MV-4-11 (cell line): ENCODE measurements around the gene TAMM41.
A peak's percentile ranks its signal among the peaks of the same experiment; 100 is the strongest.
"Not testable (repeated sequence)": the region's sequence is repeated elsewhere in the genome, so short reads cannot be mapped to it uniquely, and the experiment has no call there.

Experiments
- DNase-seq: peaks from one replicate; lab custom pipeline; 2025; lab: John Stamatoyannopoulos, UW

The TAMM41 gene, protein sequence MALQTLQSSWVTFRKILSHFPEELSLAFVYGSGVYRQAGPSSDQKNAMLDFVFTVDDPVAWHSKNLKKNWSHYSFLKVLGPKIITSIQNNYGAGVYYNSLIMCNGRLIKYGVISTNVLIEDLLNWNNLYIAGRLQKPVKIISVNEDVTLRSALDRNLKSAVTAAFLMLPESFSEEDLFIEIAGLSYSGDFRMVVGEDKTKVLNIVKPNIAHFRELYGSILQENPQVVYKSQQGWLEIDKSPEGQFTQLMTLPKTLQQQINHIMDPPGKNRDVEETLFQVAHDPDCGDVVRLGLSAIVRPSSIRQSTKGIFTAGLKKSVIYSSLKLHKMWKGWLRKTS

DNA sequence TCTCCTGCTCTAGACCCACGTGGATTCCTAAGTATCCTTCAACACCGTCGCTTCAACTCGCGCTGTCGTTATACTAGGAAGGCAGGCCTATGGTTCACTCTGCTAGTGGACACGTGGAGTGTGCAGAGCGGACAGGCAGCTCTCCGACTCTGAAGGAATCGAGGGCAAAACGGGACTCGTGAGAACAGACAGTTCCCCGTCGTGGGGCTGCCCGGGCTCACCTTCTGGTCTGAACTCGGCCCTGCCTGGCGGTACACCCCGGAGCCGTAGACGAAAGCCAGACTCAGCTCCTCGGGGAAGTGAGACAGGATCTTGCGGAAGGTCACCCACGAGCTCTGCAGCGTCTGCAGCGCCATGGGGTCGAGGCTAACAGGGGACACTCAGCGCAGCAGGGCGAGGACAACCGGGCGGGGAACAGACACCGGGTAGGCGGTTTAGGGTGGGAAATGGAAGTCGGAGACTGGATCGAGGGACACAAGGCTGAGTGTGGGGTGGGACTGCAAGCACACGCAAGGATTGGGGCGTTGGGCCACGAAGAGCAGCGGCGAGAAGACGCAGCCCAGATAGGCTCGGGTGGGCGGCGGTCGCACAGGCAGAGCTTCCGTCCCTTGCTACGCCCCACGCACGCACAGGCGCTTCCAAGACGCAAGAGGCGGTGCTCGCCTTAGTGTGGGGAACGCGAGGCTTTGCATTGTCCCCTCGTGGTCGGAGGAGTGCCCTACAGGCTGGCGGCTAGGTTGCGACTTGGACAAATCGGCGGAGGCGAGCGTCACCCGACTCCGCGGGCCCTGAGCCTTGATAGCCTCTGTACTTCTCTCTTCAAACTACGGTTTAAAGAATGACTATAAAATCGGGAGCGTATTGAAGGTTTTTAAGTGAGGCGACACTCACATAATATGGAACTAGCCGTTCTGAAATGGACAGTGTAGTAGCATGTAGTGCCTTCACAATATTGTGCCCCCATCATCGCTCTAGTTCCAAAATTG is at the start of gene TAMM41:
TAMM41 (minus strand) TSS at position 605 of the 986 bp plus-strand sequence; CDS start at position 356, 249 bp downstream.
- peak; percentile 88 for DNase-seq

DNA sequence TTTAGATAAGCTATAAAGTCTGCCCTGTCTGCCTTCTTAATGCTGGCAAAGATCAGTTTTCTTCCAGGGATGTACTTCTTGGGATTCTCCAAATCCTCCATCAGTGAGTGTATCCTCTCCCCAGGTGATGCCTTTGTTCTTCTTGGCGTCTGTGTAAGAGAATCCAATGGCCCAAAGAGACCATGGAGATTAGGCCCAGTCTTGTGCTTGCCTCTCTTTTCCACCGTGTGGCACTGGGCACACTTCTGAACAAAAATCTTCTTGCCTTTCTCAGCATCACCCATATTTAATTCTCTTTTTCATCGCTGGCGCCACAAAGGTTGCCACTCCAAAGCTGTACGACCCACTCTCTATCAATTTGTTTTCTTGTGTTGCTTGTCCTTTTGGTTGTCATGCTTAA is 32.2 kb upstream of the TAMM41 start:
- DNase-seq, result no peak

DNA sequence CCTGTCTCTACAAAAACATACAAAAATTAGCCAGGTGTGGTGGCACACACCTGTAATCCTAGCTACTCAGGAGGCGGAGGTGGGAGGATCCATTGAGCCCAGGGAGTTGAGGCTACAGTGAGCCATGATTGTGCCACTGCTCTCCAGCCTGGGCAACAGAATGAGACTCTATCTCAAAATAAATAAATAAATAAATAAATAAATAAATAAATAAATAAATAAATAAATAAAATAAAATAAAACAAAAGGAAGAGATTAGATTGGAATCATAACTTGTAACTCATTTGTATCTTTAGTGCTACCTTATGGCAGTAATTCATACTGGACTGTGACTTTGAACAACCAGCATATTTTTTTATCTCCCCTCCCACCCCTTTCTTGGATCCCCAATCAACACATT is 28.0 kb upstream of the TAMM41 start:
- DNase-seq, result not testable (repeated sequence)

DNA sequence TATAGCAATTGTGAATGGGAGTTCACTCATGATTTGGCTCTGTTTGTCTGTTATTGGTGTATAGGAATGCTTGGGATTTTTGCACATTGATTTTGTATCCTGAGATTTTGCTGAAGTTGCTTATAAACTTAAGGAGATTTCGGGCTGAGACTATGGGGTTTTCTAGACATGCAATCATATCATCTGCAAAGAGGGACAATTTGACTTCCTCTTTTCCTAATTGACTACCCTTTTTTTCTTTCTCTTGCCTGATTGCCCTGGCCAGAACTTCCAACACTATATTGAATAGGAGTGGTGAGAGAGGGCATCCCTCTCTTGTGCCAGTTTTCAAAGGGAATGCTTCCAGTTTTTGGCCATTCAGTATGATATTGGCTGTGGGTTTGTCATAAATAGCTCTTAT is 17.1 kb upstream of the TAMM41 start:
- peak; percentile 16 for DNase-seq

DNA sequence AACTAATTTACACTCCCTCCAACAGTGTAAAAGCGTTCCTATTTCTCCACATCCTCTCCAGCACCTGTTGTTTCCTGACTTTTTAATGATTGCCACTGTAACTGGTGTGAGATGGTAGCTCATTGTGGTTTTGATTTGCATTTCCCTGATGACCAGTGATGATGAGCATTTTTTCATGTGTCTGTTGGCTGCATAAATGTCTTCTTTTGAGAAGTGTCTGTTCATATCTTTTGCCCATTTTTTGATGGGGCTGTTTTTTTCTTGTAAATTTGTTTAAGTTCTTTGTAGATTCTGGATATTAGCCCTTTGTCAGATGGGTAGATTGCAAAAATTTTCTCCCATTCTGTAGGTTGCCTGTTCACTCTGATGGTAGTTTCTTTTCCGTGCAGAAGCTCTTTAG is 15.9 kb upstream of the TAMM41 start:
- DNase-seq, result not testable (repeated sequence)

DNA sequence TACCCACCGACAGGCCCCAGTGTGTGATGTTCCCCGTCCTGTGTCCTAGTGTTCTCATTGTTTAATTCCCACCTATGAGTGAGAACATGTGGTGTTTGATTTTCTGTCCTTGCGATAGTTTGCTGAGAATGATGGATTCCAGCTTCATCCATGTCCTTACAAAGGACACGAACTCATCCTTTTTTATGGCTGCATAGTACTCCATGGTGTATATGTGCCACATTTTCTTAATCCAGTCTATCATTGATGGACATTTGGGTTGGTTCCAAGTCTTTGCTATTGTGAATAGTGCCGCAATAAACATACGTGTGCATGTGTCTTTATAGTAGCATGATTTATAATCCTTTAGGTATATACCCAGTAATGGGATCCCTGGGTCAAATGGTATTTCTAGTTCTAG is 15.5 kb upstream of the TAMM41 start:
- not testable (repeated sequence) for DNase-seq

DNA sequence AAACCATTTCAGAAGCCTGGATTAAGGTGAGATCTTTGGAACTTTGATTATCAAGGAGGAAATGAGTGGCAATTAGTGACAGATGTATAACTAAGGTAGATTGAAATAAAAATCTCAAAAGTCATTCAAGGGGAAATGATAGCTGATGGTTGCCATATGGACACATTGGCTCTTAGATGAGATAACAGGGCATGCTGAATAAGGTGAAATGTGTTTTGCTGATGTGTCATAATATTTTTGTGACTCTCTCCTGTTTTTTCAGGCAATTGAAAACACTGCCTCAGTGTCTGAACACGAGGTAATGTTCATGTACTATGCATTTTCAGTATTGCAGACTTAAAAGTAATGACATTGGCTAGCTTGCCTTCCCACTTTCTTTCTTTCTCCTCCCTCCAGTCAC is 13.5 kb upstream of the TAMM41 start:
- DNase-seq, result not testable (repeated sequence)

DNA sequence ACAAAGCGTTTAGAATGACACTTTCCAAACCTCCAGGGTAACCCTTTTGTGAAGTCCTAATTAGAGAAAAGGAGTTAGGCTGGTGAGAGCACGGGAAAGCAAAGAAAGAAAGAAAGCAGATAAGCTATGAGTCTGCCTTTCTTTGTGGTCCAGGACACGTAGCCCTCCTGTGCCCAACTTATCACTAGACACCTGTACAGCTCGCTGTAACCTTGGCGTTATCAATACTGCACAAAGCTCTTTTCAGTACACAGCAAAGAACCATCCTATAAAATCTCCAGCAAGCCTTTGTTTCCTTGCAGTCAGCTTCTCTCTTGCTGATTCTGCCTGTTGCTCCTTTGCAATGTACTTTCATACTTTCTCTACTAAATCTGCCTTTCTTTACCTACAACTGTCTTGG is 6.8 kb upstream of the TAMM41 start:
- no peak for DNase-seq

DNA sequence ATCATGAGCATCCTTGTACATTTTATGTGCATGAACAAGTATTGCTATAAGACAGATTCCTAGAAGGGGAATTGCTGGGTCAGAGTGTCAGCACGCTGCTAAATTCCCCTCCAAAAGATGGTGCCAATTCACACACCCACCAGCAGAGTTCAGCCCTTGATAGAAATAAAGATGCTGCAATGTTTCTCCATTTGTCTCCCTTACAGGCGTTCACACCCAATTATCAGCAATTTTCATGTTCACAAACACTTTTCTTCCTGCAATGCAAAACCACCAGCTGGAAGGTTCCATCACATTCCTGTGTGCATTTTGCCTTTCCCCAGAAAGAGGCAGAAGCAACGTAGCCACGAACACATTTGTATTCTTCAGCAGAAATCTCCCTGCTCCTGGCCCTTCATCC is 3.3 kb upstream of the TAMM41 start:
- no peak for DNase-seq

DNA sequence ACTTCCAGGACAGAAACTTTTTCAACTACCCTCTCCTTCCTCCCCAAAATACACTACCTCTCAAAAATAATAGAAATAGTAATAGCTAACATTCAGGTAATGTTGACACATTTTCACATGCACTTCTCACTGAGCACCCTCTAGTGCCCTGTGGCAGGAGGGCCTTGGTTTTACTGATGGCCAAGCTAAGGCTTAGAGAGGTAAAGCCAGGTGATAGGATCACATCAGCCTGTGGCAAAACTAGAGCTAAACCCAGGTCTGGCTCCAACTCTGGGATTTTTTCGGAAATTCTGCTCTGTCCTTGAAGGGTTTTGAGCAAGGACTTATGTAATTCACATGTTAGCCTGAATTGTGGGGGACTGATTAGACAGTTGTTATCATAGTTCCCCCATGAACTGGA is 922 bp upstream of the TAMM41 start:
- no peak for DNase-seq

DNA sequence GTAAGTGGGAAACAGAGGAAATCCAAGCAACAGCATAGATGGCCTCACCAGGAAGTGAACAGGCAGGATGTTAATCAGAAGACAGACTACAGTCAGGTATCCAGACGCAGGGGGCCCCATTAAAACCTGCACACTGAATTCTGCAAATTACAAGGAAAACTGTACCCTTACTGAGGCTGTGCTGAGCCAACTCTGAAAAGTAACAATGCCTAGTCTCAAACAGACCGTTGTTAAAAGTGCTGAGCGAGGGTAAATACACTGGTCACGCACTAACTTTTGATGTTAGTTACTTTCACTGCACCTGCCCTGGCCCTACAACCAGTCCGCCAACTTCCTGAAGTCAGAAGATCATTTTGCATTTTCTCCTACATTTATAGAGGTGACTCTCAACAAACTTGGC is 1.0 kb downstream of the TAMM41 start:
- DNase-seq, result no peak

DNA sequence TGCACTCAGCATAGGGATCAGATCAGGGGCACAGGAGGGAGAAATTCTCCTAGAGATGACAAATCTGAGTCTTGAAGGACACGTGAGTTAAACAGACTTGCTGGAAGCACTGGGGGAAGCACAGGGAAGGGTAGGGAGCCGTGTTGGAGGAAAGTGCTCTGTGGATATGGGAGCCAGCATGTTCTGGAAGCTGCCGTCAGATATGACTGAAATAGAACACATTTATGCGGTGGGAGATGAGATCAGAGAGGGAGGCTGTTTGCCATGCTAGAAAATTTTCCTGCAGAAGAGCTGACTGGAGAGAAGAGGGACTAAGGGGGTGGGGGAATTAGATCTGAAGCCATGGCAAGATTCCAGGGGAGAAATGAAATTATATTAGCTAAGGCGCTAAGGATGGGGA is 1.8 kb downstream of the TAMM41 start:
- no peak for DNase-seq

DNA sequence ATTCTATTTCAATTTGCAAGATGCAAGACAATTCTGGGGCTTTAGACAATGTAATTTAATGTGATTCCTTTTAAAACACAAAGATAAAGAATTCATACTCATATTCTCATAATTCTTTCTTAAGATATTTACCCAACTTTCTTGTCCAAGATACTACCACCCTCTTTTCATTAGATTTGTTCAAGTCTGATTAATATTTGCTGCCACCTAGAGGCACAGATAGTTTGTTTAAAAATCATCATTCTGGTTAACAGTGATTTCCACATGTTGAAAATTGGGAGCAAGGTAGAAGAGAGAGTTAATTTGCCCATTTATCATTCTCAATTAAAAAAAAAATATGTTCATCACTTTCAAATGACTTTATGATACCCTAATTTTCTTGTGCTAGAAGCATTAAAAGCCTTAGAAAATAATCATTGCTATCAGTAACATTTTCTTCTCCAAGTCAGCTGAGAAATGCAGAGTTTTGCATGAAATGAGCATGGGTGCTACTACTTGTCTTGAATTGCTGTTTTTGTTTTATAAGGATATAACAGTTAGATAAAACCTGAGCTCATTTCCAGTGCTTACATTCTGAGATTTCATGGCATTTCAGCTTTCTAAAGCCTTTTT is 11.6 kb downstream of the TAMM41 start:
- DNase-seq, result no peak

DNA sequence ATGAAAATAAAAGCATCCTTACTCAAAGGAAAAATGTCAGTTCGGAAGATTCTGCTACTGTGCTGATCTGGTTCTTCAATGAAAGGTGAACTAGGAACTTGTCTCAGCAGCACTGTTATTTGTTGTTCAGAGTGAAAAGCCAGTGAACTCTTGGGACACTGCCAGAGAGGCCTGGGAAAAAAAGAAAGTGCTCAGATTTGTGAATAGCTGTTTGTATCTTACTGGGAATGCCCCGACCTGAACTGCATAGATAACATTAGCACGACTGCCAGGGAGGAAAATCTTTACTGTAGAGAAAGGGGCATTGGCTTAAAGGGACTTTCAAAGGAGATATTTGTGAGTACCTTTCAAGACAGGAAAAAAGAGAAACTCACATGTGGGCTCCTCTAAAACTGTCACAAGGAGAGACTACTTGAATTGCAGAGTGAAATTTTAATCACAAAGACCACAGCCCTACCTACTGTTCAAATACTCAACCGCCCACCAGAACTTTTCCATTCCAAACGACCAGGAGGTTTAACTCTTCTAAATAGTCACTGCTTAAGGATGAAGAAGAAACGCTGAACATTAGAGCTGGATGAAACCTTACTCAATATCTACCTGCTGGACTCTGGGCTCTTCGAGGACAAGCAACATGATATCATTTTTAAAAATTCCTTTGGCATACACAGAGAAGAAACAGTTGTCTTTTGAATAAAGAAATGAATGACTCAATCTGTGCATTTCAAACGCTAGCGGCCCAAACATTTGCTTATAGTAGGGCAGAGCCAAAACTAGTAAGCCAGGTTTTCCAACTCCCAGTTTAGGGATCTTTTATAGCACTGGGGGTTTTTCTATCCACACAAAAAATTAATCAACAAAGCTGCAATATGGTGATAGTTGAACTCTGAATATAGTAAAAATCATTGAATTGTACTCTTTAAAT is 13.4 kb downstream of the TAMM41 start:
- DNase-seq, result no peak

DNA sequence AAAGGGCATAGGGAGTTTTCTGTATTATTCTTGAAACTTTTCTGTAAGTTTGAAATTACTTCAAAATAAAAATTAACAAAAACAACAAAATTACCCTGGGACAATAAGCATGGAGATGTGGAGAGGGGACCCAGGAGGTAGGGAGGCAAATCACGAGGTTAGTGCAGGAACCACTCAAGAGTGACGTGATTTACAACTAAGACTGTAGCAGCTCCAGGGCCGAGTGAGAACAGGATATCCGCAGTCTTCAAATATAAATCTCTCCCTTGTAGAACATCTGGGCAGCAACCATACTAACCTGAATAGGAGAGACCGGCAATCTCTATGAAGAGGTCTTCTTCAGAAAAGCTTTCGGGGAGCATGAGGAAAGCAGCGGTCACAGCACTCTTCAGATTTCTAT is 17.3 kb downstream of the TAMM41 start:
- DNase-seq, result no peak

DNA sequence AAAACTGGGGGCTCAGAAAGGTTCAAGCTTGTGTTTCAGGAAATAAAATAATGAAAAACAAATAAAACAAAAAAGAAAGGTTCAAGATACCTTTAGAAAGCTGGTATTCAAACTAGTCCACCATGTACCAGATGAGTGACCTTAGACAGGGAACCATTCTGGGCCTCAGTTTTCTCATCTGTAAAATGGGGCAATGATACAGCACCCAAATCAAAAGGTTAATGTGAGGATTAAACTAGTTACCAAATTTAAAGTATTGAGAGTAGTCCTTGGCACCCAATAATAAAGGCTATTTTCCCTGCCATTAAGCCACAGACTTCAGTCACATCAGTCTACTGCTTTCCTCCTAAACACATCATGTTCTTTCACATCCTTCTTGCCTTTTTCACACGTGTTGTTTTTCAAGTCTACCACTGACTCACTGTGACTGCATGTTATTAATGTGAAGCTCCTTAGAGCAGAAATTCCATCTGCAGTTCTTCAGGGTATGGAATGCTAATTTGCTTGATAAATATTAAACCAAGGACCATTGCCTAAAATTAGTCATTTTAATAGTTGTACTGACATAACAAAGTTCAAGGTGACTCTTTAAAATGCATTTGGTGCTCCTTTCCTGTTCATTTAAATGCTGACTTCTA is 19.9 kb downstream of the TAMM41 start:
- DNase-seq, result no peak

DNA sequence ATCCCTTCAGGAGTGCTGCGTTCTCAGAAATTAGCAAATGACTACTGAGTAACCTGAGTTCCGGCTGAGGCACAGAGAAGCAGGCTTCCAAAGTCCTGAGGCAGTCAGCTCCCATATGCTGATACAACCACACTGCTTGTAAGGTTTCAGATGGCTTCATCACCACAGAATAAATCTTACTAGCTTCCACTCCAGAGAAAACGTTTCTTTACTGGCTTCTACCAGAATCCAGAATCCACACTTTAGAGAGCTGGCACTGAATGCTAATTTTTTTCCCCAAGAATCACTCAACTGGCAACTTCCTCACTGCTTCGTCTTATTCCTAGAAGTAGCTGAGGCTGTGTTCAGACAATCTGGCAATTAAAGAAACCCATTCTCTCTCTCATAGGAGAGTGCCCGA is 21.4 kb downstream of the TAMM41 start:
- no peak for DNase-seq

DNA sequence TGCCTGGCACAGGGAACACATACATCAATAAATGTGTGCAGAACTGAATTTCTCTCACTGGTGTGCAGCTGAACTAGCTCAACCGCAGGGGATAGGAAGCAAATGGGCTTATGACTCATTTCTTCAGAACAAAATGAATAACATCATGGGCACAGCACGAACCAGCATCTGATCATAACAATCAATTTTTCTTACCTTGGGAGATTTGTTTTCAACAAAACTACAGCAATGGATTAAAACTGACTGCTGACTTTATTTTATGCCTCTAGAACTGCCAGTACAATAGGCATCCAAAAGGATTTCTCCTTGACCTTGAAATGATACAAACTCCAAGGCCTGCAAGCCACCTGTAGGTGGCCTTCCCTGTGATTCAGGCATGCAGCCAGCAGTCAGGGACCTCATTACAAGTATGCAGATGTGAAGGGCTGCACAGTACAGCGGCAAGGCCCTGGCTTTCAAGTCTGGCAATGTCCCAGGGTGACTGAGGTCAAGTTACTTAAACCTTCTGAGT is 26.1 kb downstream of the TAMM41 start:
- no peak for DNase-seq

DNA sequence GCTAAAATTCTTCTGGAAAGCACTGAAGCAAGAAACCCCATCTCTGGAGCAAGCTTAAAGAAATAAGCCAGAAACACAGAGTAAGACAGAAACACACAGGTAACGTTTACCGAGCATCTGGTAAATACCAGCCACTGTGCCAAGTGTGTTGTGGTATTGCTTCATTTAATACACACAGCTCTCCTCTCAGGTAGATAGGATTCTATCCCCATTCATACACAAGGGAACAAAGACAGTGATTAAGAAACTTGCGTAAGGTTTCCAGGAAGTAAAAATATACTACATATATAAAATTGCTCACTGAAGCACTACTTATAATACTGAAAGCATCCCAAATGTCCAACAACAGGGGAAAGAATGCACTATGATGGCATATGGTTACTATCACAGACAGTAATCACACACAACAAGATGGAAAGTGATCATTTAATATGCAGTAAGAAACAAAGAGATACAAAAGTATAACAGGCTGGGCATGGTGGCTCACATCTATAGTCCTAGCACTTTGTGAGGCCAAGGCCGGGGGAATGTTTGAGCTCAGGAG is 27.5 kb downstream of the TAMM41 start:
- no peak for DNase-seq

DNA sequence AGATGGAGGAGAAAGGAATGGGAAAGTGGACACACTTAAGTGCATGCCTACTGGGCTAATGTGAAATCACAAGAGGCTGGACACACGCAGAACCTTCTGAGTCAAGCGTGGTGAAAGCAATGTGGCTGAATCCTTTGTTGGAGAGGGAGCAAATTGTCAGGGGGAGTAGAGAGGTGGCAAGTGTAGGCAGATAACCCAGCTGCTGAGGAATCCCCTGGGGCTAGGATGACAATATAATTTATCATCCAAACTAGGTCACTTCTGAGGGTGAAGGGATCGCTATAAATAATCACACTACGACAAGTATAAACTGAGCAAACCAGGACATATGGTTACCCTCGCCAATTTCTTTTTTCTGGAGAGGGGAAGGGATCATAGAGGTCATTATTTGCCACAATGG is 28.7 kb downstream of the TAMM41 start:
- DNase-seq, result no peak

DNA sequence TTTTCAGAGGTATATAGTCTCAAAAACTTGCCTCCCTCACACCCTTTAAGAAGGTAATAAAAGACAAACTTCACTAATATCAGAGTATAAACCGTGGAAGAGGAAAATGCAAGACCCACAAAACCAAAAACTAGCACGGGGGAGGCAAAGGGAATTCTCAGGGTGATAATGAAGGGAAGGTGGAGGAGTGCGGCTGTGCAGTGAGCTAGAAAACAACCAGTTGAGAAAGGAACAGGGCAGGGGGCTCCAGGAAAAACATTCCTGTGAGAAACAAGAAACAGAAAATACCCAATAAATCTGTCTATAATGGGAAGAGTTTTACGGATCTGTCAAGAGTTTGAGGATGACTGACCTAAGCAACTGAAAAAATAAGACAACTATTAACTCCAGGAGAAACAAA is 31.6 kb downstream of the TAMM41 start:
- DNase-seq, result no peak
